HuH-7 (cell line): ENCODE measurements around the gene SIPA1L3.

Experiments
- DNase-seq: peaks from one replicate; pipeline ENCODE4 v3.0.0; 2011; ENCODE audit warnings: low spot score

Gene SIPA1L3

DNA sequence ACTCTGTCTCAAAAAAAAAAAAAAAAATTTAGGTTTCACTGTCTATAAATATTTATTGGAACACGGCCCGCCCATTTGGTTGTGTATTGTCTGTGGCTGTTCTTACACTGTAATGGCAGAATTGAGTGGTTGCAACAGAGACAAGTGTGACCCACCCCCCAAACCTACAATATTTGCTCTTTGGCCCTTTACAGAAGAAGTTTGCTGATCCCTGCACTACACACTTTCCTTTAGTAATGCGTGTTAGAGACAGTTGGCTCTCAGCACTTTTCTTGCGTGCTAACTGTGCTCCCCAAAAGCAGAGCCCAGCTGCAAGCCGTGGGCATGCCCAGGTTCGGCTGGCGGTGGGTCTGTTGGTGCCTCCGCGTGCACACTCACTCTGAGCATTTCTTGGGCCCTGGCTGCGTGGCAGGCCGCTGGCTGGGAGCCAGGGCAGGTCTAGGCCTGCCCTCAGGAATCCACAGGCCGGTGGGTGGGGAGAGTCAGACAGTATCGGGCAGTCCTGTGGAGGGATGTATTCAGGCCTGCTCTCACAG lies 72.6 kb downstream of the SIPA1L3 start:
- no peak for DNase-seq

DNA sequence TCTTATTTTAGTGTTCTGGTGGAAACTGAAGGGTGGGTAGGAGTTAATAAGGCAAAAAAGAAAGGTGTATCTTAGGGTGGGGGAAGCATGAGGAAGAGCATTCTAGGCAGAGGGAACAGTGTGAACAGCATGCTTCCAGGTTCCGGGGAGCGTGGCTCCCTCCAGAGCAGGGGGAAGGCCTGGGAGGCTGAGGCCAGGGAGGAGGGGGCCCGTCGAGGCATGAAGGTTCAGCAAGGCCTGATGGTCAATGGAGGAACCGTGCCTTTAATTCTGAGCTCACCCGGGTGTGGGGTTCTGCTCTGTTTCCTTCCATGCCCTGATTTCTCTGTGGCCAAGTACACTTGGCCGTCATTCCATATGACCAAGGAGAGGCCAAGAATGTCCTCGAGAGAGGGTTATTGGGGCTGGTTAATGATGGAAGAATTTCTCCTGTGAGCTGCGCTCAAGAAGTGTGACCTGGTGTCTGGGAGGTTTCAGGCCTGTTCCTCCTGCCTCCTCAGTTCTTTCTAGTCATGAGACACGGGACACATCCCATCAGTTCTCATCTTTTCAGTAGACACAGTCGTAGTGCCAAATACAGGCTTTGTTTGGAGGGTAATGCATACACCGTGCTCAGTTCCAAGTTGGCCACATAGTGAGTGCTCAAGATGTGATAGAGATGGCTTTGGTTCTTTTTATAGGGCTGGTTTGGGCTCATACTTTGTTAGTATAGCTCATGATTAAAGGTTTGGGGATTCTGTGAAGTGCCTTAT lies 73.6 kb downstream of the SIPA1L3 start:
- DNase-seq: no peak

GRCh38 chr19:37981785-37982475 lies 74.9 kb downstream of the SIPA1L3 start:
- DNase-seq: no peak

GRCh38 chr19:37982655-37983054 lies 75.6 kb downstream of the SIPA1L3 start:
- no peak for DNase-seq

DNA sequence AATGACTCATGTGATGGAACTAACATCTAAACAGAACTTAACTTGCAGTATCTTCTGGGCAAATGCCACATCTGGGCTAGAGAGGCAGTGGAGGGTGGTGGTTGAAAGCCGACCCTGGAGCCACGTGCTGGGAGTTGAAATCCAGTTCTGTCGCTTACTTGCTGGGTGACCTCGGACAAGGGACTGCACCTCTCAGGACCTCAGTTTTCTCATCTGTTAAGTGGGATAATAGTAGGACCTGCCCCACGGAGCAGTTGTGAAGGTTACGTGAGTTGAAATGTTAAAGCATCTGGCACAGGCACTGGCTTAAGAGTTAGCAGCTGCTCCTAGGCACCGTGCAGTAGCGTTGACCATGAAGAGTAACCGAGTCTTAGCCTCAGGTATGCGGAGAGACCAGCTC lies 76.1 kb downstream of the SIPA1L3 start:
- no peak for DNase-seq

GRCh38 chr19:37983916-37984315 lies 76.9 kb downstream of the SIPA1L3 start:
- DNase-seq: no peak

DNA sequence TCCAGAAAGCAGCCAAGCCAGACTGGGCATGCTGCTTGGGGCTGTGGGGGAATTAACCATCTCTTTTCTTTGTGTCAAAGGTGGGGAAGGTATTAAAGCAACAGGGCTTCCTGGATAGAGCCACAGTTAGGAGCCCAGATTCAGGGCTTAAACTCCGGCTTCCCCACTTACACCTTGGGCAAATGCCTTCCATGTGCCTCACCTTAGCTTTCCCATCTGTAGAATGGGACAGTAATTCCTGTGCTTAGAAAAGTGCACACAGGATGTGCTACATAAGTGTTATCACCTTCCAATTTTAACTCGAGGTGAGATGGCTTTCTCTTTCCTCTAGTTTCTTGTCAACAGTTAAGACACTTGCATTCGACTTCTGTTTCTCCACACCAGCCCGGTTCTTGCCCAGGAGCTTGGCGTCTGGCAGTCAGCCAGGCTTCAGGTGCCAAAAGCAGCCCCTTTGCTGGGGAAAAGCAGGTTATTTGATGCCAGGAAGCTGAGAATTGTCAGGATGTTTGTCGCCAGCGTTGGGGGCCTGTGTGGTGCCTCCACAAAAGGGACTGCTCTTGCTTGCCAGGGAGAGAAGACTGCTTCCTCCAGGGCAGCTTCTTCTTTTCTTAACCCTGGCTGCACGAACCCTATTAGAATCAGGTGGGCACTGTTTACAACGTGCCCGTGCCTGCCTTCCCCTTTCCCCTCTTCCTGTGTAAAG lies 79.2 kb downstream of the SIPA1L3 start:
- no peak for DNase-seq

- no peak for DNase-seq
These were observed 80.6 kb downstream of the SIPA1L3 start for GRCh38 chr19:37987356-37988332.

DNA sequence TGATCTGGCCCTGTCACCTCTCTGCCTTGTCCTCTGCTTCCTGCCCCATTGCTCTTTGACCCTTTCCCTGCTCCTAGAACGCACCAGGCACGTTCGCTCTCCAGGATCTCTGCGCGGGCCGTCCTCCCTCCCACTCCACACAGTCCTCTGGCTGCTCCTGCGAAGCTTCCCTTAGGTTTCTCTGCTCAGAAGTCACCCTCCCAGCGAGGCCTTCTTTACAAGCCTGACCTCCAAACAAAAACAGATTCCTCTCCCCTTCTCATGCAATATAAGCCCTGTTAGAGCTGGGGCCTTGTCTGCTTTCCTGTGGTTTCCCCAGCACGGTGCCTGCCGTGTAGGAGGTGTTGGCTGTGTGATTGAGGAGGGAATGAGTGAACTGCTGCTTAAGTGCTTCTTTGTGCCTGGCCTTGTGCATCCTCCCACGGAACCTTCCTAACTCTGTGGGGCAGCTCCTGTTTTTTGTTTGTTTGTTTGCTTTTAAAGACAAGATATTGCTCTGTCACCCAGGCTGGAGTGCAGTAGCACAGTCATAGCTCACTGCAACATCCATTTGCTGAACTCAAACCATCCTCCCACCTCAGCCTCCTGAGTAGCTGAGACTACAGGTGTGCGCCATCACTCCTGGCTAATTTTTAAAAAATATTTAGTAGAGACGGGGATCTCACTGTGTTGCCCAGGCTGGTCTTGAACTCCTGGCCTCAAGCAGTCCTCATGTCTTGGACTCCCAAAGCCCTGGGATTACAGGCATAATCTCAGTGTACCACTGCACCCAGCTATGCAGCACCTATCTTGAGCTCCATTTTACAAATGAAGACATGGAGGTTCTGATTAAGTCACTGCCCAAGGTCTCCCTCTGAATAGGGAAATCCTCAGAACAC lies 82.0 kb downstream of the SIPA1L3 start:
- no peak for DNase-seq

- DNase-seq: no peak
These were observed 82.8 kb downstream of the SIPA1L3 start for GRCh38 chr19:37989855-37990254.

DNA sequence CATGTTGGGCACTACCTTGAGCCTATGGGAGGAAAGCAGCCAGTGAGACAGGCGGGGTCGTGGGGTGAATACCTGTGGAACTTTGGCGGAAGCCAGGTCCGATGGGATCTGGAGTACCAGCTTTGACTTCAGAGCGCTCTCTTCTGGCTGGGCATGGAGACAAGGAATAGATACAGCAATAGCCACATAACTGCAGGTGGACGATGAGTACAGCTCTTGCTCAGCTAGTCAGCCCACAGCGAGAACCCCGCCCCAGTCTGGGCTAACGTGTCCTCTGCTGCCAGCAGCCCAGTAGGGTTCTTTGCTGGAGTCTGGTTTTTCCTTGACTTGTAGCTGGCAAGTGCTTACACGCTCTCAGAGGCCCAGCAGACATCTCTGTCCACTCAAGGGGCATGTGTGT lies 83.4 kb downstream of the SIPA1L3 start:
- DNase-seq: no peak

GRCh38 chr19:37991176-37991835 lies 84.3 kb downstream of the SIPA1L3 start:
- DNase-seq: no peak

DNA sequence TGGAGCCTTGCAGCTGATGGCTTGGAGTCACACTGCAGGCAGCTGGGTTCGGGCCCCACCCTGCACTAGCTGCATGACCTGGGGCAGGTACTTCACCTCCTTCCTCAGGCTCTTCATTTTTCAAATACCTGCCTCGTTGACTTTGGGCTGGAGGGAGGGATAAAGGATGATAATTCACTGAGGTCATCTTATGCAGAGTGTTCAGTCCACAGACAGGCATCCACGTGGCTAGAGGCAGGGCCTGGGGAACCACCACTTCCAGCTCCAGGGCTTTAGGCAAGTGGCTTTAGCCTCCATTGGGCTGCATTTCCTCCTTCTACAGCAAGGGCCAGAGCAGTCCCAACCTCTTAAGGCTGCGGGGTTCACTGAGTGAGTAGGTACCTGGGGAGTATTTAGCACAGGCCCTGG lies 84.8 kb downstream of the SIPA1L3 start:
- no peak for DNase-seq

GRCh38 chr19:37992761-37993160 lies 85.8 kb downstream of the SIPA1L3 start:
- no peak for DNase-seq

- DNase-seq: no peak
These were observed 87.8 kb downstream of the SIPA1L3 start for GRCh38 chr19:37994823-37995130.

DNA sequence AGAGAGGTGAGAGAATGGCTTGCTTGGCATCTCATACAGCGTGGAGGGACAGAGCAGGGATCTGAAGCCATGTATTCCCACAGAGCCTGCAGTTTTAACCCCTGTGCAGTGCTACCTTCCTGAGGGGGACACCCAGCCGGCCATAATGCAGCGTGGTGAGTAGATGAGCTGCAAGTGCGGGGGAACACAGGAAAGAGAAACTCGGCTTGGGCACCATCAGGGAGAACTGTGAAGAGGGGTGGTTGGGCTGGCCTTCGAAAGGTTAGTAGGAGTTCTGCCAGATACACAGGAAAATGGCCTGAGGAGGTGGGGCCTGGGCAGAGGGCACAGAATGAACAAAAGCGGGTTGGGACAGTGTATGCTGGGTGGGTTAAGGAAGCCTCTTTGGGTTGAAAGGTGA lies 88.3 kb downstream of the SIPA1L3 start:
- DNase-seq: no peak

DNA sequence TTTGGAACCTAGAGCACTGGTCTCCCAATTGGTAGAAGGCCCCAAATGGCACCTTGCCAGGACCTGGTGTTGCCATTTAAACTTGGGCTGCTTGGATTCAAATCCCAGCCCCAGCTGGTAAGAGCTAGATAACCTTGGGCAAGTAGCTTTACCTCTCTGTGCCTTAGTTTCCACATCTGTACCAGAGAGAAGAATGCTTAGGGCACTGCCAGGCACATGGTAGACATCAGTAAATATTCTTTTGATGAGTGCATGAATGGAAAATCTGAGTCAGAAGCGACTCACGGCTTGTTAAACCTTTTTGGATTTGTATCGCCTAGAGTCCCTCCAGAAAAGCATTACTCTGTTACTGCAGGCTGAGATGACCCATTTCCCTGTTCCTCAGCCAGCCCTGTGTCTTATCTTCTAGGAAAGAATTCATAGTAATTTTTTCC lies 90.9 kb downstream of the SIPA1L3 start:
- no peak for DNase-seq

GRCh38 chr19:37998801-37999308 lies 91.8 kb downstream of the SIPA1L3 start:
- DNase-seq: no peak

DNA sequence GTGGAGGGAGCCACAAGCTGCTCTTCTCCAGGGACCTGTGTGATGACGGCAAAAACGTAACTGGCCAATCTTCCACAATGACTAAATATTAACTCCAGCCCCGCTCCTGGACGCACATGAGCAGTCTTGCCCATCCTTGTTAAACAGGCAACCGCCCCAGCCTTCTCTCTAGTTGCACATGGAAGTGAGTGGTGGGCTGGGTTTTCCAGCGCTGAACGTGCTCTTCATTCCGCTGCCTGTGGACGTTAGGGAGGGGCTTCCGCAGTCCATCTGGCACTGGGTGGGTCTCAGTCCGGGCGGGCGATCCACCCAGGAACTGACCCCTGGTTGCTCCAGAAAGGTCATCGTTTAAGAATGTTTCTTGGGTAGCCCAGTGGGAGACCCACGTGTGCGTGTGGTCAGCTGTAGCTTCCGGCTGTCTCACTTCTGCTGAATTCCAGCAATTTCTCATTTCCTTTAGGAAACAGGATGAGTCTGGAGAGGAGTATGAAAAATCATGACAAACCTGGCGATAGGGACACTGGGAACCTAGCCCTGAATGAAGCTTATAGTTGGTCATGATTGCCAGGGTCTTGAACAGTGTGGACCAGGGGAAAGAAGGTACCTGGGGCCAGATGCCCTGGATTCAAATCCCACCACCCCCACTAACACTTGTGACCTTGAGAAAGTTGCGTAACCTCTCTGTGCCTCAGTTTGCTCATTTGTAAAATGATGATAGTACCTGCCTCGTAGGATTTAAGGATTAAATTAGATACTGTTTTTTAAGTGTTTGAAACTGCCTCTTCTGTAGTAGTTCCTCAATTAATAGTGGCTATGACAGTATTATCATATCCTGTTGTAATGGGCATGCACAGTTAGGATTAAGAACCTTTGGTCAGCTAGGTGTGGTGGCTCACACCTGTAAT lies 92.6 kb downstream of the SIPA1L3 start:
- DNase-seq: no peak
